NK-92 treated with Interleukin-12 subunit alpha and Interleukin-12 subunit beta, amount 100 ng/mL, for 24 hours (cell line): ENCODE results near the gene PPP2R3A.
"Not testable (repeated sequence)": the region's sequence is repeated elsewhere in the genome, so short reads cannot be mapped to it uniquely, and the experiment has no call there.

Experiments
- DNase-seq: peaks from one replicate; lab custom pipeline; 2025; lab: John Stamatoyannopoulos, UW

PPP2R3A gene

GRCh38 chr3:136149667-136150066 lies 184.1 kb downstream of the PPP2R3A start:
- DNase-seq: no peak

- DNase-seq: no peak
Measured at GRCh38 chr3:136151219-136151618, 185.7 kb downstream of the PPP2R3A start.

- DNase-seq: no peak
Measured at GRCh38 chr3:136152176-136152843, 186.8 kb downstream of the PPP2R3A start.

GRCh38 chr3:136152963-136153362 lies 187.4 kb downstream of the PPP2R3A start:
- no peak for DNase-seq

- no peak for DNase-seq
Measured at GRCh38 chr3:136161516-136161915, 196.0 kb downstream of the PPP2R3A start.

- DNase-seq: no peak
Measured at GRCh38 chr3:136162322-136162721, 196.8 kb downstream of the PPP2R3A start.

- not testable (repeated sequence) for DNase-seq
Measured at GRCh38 chr3:136163607-136164006, 198.1 kb downstream of the PPP2R3A start.

- no peak for DNase-seq
Measured at GRCh38 chr3:136166507-136166906, 201.0 kb downstream of the PPP2R3A start.

- not testable (repeated sequence) for DNase-seq
Measured at GRCh38 chr3:136168236-136168635, 202.7 kb downstream of the PPP2R3A start.

GRCh38 chr3:136171097-136171542 lies 205.6 kb downstream of the PPP2R3A start:
- DNase-seq: no peak

GRCh38 chr3:136173939-136174490 lies 208.5 kb downstream of the PPP2R3A start:
- DNase-seq: no peak

- no peak for DNase-seq
Measured at GRCh38 chr3:136177876-136178275, 212.3 kb downstream of the PPP2R3A start.

GRCh38 chr3:136181741-136182140 lies 216.2 kb downstream of the PPP2R3A start:
- DNase-seq: no peak

GRCh38 chr3:136184703-136185102 lies 219.2 kb downstream of the PPP2R3A start:
- no peak for DNase-seq

GRCh38 chr3:136186344-136186743 lies 220.8 kb downstream of the PPP2R3A start:
- DNase-seq: no peak

- DNase-seq: no peak
Measured at GRCh38 chr3:136186846-136187245, 221.3 kb downstream of the PPP2R3A start.

- DNase-seq: no peak
Measured at GRCh38 chr3:136187868-136188267, 222.3 kb downstream of the PPP2R3A start.

- DNase-seq: no peak
Measured at GRCh38 chr3:136189043-136189442, 223.5 kb downstream of the PPP2R3A start.

- DNase-seq: no peak
Measured at GRCh38 chr3:136189859-136190617, 224.5 kb downstream of the PPP2R3A start.

- DNase-seq: not testable (repeated sequence)
Measured at GRCh38 chr3:136192195-136192594, 226.7 kb downstream of the PPP2R3A start.

- DNase-seq: no peak
Measured at GRCh38 chr3:136192831-136193230, 227.3 kb downstream of the PPP2R3A start.

GRCh38 chr3:136193278-136194054 lies 227.9 kb downstream of the PPP2R3A start:
- peak; percentile 14 for DNase-seq
